GM12872 (cell line): Measurements from ENCODE around the gene WNT8B.

ENCODE experiments used
- CTCF ChIP-seq: IDR thresholded peaks from 3 replicates; pipeline ENCODE4 v1.5.1; 2011; ENCODE audit warnings: low read depth, mild to moderate bottlenecking, low read length, moderate library complexity; ENCODE audit not compliant: insufficient read depth

WNT8B gene

DNA sequence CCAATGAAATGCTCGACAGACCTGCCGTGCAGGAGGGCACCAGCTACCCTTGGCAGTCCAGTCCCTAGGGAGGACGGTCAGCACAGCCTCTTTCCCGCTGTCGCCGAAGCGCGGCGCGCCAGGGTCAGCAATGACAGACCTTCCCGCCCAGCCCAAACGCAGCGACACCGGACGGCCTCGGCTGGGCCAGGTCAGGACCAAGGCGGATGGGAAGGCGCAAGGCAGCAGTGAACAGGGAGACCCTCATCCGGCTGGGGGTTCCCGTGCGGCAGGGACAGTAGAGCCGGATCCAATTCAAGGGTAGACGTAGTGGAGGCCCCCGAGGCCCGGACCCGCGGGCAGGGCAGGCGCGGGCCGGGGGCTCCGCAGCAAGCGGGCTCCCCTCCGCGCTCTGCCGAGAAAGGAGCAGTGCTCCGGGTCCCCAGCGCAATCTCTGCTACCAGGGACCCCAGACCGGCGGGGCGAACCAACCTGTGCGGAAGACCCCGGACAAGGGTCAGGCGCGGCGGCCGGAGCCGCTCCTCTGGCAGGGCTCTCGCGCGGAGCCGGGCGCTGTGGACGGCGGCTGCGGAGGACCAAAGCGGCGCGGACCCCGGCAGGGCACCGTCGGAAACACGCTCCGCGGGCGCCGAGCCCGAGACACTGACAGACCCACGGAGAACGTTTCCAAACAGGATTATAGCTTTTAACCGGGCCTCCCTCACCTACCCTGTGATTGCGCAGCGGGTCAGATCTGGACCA, 56.7 kb downstream of the WNT8B start, which contains the start of gene SEC31B:
Gene SEC31B, minus strand, starts transcription at position 551 of the 741 bp plus-strand sequence. CDS start 2,909 bp downstream, outside the sequence.
- TF ChIP-seq CTCF, result no peak

GRCh38 chr10:100520811-100521210, 58.0 kb downstream of the WNT8B start:
- no peak for TF ChIP-seq CTCF

DNA sequence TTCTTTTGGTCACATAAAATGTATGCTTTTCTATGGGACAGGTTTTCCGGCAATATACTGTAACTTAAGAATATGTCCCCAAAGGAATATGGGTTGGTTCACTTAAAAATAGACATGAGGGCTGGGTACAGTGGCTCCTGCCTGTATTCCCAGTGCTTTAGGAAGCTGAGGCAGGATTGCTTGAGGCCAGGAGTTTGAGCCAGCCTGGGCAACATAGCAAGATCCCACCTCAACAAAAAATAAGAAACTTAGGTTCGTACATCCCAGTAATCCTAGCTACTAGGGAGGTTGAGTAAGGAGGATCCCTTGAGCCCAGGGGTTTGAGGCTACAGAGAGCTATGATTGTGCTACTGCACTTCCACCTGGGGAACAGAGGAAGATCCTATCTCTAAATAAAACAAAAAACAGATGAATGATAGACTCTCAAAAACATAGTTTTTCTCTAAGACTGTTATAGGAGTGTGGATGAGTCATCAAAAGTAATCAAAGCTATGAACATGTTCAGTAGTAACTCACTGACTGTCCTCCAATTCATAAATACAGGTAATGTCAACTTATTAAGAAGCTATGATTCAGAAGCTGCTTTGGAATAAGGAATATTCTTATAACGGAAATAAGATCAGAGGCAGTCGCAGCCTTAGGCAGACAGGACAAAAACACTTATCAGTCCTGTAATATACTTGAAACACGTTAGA, 59.4 kb downstream of the WNT8B start:
- TF ChIP-seq CTCF, result no peak

DNA sequence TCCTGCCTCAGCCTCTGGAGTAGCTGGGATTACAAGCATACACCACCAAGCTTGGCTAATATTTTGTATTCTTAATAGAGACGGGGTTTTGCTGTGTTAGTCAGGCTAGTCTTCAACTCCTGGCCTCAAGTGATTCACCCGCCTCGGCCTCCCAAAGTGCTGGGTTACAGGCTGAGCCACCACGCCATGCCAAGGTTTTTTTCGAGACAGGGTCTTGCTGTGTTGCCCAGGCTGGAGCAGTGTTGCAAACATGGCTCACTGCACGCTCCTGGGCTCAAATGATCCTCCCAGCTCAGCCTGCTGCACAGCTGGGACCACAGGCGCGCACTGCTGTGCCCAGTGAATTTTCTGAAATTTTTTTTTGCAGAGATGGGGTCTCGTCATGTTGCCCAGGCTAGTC, 60.1 kb downstream of the WNT8B start:
- TF ChIP-seq CTCF, result no peak

GRCh38 chr10:100524206-100524605, 61.4 kb downstream of the WNT8B start:
- no peak for TF ChIP-seq CTCF

GRCh38 chr10:100524638-100525037, 61.8 kb downstream of the WNT8B start:
- TF ChIP-seq CTCF, result no peak

GRCh38 chr10:100528123-100528886, 65.5 kb downstream of the WNT8B start:
- TF ChIP-seq CTCF, result no peak
